LNCAP (cell line): ENCODE data around the gene CHRNB4.

Experiments used
- TF ChIP-seq, protein P1 (sequence below): fragments of 450-650 bp; IDR thresholded peaks from 2 replicates; pipeline ENCODE4 v1.5.1; 2017; ENCODE audit warnings: mild to moderate bottlenecking

Gene CHRNB4

DNA sequence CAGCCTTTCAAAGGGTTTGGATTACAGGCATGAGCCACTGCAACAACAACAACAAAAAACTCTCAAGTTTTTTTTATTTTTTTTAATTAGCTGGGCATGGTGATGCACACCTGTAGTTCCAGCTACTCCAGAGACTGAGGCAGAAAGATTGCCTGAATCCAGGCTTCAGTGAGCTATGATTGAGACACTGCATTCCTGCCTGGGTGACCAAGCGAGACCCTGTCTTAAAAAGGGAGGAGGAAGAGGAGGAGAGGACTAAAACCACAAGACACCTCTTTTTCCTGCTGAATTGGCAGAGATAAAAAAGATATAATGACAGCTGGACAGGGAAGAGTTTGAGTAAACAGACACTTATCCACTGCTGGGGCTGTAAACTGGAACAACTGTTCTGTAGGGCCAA lies 22.7 kb upstream of the CHRNB4 start:
- TF ChIP-seq, protein P1, sequence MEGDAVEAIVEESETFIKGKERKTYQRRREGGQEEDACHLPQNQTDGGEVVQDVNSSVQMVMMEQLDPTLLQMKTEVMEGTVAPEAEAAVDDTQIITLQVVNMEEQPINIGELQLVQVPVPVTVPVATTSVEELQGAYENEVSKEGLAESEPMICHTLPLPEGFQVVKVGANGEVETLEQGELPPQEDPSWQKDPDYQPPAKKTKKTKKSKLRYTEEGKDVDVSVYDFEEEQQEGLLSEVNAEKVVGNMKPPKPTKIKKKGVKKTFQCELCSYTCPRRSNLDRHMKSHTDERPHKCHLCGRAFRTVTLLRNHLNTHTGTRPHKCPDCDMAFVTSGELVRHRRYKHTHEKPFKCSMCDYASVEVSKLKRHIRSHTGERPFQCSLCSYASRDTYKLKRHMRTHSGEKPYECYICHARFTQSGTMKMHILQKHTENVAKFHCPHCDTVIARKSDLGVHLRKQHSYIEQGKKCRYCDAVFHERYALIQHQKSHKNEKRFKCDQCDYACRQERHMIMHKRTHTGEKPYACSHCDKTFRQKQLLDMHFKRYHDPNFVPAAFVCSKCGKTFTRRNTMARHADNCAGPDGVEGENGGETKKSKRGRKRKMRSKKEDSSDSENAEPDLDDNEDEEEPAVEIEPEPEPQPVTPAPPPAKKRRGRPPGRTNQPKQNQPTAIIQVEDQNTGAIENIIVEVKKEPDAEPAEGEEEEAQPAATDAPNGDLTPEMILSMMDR, result no peak

DNA sequence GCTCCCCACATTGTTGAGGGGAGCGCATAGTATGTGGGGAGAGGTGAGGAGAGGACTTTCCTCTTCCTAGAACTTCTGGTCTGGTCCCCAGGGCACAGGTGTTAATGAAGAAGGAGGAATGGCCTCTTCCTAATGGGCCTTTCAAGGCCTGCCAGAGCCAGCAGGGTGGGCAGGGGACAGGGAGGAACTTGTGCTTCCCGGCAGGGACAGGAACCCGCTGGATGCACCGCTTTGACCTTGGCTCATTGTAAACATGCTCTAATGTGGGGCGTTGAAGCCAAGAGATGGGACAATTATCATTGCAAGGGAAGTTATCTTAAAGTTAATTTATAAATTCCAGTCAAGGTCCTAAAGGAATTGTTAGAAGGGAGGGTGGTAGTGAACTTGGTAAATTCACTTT lies 21.0 kb upstream of the CHRNB4 start:
- TF ChIP-seq, protein P1, result no peak

DNA sequence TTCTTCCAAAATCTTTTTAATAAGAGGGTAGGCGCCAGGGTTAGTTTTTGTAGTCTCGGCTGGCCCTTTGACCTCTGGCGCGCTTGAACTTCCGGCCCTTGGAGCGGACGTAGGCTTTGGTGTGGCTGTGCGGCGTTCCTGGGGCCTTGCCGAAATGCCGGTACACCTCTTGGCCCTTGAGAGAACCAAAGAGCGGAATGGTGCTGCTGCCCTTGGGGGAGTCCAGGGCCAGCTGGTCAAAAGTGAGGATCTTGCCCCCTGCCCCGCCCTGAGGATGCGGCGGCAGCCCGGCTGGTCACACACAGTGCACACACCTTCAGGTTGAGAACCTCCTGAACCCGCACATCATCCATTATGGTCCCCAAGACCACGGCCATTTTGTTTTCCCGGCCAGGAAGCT lies 20.0 kb upstream of the CHRNB4 start:
- TF ChIP-seq, protein P1, result no peak

DNA sequence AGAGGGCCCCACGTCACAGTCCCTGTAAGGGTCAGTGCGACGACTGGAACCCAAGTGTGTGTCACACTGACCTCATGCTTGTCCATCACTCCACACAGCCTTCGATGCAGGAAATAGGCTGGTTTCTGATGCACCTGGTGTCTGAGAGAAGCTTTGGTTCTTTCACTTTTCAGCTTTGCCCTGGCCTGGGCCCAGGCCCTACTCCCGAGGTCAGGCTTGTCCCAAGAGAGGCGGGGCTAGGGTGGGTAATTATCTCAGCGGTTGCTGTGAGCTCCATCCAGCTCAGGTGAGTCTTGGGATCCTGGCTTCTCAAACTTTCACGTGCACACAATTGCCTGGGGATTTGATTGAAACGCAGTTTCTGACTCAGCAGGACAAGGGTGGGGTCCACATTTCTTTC lies 19.6 kb upstream of the CHRNB4 start:
- TF ChIP-seq, protein P1, result no peak

GRCh38 chr15:78658823-78659222 lies 17.8 kb upstream of the CHRNB4 start:
- TF ChIP-seq, protein P1, result no peak

DNA sequence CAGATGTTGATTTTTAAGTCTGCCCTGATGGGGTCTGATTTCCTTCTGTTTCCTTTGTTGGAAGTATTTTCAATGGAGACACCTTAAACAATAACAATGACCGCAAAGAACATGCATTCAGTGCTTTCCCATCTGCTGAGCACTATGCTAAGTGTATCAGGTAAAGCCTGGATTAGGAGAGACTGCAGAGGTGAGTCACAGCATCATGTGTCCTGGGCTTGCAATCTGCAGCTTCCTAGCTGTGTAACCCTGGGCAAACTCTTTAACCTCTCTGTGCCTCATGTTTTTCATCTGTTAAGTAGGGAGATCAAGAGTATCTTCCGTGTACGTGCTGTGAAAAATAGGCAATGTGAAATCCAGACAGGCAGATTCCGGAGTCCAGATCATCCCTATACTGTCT lies 13.3 kb upstream of the CHRNB4 start:
- TF ChIP-seq, protein P1, result no peak

DNA sequence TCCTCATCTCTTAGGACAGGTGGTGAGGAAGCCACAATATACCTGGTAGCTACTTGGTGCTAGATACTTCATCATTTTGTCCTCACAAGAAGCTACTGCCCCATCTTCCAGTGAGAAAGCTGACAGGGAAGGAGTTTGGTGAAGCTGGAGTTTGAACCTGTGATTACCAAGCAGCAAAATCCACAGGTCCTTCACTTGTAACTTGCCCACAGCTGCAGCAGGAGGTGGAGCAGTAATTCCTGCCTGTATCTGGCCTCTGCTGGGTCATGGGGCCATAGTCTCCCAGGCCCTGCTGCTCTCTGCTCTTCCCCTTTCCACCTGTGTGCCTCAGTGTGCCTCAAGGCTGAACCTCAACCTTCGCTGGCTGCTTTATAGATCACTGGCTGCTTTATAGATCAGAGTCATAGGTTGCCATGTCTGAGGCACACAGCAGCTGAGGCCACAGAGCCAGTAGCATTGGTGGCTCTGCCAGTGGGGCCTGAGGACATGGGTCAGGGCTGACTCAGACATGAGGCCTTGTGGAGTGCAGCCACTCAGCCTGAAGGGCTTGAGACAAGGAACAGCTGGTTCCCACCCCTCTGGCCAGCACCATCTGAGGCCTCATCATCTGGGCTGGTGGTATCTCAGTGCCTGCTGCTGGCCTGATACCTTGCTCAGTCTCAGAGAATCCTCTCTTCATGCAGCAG lies 11.1 kb upstream of the CHRNB4 start:
- TF ChIP-seq, protein P1, result no peak

DNA sequence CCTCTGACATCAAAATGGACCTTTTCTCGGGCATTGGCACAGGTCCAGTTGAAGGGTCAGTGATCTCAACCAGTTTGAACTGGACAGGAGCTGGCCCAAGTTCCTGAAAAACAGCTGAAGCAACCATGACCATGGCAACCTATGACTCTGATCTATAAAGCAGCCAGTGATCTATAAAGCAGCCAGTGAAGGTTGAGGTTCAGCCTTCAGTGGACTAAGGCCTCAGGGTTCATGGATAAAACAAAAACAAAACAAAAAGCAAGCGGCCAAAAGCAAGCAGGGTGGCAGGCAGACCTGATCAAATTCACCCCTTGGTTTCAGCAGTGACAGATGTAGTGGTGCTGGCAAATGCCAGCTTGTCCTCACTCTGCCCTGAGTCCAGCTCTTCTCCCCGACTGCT lies 10.0 kb upstream of the CHRNB4 start:
- TF ChIP-seq, protein P1, result no peak
